CD1c-positive myeloid dendritic cell (primary cell): ENCODE results near the gene RERG.

Experiments used
- DNase-seq: peaks from one replicate; pipeline ENCODE4 v3.0.0-alpha.2; 2016; ENCODE audit errors: extremely low spot score

The RERG gene

DNA sequence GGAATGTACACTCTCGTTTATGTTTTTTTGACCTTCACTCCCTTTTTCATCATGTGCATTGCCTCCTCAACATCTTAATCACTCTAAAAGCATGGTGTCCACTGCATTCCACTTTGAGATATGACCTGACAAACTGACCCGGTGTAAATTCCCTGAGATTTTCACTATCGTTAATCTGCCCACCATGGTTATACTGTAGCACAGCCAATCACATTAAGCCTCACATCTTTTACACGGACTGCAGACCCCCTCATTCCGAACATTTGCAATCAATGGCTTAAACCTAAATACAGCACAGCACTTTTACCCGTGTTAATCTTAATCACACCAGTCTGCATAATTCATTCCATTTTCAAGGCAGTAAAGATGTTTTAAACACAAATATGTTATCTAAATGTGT is 2.4 kb downstream of the RERG start:
- no peak for DNase-seq

DNA sequence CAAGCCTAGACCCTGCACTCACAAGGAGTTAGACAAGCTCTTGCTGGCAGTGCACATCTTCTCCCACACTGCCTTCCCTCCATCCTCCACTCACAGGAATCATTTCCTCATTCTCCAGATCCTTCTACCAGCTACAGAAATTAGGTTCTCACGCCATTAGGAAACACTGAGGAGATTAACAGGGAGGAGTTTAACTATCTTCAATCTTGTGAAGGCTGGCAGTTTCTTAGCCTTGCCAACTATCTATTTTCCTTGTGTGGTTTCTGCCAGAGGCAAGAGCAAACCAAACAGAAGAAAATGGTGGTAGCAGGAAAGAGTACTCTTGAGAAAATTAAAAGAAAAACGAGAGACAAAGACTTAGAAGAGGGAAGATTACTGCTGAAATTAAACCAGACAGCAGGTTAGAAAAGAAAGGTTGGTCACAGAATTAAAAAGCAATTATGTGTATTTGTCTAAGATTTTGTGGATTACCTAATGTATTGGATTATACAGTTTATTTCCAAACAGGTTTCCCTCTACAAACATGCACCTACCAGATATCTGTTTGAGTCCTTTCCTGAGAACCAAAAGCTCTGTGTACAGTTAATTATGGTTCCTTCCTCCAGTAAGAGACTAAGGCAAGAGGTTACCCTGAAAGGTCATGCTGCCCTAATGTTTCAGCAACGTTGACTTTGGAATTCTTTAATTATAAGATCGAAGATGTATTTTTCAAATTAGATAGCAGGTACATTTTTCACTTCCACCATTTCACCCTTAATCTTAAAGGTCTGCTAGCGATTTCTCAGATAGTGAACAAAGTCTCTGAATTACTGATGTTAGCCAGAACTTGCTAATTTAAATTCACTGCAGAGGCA is 5.0 kb downstream of the RERG start:
- no peak for DNase-seq

DNA sequence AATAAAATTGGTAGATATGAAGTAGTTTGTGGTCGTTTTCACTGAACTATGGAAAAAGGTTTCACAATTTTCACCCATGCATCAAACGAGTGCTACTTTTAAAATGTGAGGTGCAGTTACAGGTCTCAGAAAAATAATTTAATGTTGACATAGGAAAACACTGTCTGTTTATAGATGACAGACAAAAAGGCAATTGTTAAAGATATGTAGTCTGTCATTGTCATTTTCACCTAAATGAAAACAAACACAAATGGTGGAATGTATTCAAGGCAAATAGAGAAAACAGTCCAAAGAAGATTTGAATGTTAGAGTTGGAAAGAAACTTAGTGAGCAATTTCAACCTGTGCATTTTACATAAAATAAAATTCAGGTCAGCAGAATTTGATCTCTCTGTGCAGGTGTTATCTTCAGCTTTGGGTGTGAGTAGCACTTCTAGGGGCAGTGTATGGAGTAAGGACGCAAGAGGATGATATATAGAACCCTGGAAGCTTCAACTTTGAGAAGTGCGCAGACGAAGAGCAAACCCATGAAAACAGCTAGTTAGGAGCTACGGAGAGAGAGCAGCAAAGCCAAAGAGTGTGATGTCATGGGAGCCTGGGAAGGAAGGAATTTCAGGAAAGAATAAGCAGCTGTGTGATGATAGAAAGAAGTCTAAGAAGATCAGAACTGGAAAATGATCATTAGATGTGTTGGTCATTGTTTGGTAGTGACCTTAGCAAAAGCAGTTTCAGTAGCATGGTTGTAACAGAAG is 6.2 kb downstream of the RERG start:
- no peak for DNase-seq

DNA sequence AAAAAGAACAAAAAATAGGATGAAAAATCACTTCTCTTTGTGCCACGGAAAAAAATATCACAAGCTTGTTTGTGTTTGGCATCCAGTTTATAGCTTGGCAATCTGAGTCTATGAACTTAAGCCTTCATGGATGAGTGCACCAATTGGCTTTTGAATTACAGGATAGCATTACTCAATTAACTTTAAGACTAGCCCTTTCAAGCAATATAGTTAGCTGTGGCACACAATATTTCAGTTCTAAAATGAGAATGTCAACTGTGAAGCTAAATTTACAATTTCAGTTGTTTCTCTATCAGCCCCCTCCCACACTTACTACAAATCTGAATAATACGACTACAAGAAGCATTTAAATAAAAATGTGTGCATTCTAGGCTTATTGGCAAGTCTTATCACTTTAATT is 8.3 kb downstream of the RERG start:
- no peak for DNase-seq

DNA sequence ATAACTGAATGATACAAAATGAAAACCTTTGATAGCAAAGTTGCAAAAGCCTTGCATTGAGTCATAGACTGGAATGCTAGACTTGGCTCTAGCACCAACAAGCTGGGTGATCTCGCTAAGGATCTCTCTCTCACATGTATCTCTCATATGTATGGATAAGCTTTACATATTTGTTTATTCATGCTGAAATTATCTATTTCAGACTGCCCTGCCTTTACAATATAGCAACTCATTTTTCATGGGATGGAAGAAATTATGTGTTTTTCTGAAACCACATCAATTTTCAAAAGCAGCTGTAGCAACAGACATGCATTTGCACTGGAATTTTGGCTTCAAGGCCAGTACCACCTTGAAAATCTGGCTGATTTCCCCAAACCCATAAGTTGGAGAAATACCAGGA is 11.4 kb downstream of the RERG start:
- no peak for DNase-seq

DNA sequence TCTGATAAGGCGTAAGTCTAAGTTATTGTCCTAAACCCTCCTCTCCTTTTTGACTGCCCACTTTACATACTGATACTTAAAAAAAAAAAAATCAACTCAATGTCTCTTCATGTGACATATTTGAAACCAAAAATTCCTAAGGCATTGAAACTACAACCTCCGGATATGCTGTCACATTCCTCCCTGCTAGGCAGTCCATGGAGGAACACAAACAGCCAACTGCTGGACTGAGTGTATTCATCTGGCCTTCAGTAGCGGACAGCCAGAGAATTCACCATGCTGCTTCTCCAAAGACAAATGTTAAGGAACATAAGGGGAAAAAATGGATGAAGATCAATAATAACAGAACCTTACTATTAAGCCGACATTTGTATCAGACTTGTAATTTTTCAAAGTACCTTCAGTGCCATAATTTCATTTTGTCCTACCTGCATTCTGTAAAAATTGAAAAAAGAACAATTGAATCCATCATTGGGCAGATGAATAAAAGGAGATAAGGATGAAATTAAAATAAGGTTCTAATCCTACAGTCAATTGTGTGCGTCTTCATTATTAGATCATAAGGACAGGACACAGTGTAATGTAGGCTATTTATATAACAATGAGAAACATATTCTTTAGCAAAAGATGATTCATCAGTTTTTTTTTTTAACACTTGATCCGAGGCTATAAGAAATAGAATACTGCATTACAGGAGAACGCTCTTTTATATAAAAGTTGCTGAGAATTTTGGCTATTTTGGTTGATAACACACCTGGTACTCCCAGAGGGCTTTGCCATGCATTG is 12.2 kb downstream of the RERG start:
- DNase-seq: no peak

DNA sequence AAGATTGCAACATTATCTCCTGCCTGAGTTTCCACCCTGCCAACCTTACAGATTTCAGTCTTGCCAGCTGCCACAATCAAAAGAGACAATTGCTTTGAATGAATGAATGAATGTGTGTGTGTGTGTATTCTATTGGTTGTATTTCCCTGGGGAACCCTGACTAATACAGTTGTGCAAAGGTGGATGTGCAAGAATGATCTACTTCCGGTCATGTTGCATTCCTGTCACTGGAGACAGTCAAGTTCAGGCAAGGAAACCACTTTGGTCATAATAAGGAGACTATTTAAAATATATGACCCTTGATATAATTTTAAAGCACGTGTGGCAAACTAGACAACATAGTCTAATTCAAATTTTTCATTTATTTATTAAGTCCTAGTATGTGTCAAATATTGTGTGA is 13.1 kb downstream of the RERG start:
- DNase-seq: no peak

DNA sequence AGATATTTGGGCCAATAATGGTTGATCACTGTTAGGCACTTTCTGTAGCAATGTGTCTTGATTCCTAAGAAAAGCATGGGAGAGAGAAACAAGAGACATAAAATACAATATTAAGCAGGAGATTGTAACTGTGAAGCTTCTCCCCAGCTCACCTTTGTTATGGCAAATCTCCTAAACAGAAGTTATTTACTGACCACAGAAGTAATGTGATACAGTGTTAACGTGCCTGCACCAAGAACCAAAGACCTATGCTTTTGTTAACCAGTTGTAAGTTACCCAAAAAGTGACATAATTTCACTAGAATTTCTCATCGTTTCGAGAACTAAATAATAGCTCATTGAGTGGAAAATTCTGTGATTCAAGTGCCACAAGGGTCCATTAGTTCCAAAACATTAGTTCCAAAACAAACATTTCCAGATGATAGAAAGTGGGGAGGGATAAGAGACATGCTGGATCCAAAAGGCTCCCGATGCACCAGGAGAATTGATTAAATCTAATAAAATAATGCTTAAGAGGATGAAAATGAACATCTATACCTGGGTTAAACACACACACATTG is 14.3 kb downstream of the RERG start:
- DNase-seq: no peak

DNA sequence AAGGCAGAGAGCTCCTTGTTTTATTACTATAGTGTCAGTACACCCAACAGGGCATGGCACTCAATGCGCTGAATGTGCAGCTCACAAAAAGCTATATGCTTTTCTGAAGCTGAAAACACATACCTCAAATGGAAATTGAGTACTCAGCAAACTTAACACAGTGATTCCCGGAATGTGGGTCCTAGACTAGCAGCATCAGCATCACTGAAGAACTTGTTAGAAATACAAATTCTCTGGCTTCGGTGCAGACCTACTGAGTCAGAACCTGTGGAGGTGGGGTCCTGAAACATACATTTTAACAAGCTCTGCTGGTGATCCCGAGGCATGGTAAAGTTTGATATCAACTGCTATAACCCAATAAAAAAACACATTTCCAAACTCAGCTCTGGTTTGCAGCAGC is 14.9 kb downstream of the RERG start:
- DNase-seq: no peak

DNA sequence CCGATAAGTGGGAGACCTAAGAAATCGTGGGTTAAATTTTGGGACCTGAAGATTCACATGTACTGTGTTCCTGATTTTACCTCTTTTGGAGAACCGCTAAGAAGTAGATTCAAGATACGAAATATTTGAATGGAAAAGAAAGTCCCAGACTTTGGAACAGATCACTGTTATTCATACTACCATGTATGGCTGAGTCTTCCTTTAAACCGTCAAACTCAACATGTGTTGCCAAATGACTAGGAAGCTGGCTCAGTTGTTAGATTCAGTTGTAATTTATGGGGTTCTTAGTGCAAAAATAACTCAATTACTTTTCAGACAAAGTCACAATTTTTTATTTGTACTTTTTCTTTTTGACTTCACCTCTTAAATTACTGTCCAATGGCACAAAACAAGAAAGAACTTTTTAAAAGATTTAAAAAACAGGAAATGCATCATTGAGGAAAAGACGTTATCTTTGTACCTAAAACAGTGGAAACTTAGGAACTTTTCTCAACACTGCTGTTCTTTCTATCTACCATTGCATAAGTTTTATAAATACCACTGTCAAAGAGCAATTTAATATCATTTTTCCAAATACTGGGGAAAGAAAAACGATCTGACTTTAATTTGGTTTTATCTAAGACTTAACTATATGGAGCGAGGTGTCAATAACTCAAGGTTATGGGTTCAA is 15.7 kb downstream of the RERG start:
- no peak for DNase-seq

DNA sequence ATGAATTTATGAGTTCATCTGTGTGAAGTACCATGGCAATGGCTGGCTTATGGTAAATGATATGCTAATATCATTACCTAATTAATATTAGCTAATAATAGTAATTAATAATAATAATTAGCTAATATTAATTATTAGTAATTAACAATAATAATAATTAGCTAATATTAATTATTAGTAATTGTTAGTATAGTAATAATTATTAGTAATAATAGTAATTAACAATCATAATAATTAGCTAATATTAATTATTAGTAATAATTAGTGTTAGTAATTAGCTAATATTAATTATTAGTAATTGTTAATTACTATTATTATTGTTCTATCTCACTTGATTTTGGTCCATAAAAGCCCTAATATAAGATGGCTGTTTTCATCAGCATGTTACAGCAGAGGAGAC is 19.8 kb downstream of the RERG start:
- DNase-seq: no peak

DNA sequence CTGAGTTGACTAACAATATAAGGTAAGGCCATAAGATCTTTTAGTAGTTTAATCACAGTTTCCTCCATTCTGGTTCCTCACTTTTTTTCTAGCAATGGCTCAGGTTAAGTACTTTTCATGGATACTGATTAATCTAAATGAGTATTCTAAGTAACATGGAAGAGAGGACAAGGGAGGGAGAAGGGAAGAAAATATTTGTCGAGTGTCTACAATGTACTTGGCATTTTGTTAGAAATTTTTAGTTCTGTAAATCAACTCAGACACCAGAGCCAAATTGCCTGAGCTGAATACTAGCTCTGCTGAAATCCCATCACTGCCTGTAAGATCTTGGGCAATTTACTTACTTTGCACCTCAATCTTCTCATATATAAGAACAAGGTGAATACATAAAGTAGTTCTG is 20.2 kb downstream of the RERG start:
- DNase-seq: no peak

DNA sequence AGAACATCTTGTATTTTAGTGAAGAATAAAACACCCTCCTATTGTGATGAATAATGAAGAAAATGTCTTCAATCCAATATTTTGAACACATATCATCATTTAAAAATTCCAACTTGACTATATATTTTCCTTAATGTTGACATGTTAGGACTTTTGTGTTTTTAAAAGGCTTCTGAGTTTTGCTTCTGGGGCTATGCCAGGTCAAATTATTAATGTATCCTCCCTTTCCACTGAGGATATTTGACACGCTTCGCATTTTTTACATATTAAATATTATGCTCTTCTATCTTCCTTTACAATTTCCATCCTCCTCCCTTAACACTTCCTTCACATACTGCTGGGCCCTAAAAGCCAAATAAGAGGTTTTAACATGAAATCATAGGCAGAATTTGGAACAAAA is 20.6 kb downstream of the RERG start:
- DNase-seq: no peak

DNA sequence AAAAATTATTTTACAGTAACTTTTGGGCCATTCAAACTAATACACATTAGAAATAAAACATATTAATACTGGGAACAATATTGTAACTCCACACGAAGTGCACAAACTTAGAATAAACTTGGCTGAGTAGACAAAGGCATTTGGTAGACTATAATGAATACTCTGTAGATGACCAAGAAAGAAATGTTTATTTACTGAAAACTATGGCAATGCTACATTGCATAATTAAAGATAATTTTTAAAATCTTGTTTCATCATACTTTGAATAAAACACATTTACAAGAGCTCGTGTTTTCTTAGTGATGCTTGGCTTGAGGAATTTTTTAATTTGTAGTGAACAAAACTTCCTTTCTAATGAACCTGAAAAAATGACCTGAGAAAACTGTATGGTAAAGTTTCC is 21.3 kb downstream of the RERG start:
- DNase-seq: no peak

DNA sequence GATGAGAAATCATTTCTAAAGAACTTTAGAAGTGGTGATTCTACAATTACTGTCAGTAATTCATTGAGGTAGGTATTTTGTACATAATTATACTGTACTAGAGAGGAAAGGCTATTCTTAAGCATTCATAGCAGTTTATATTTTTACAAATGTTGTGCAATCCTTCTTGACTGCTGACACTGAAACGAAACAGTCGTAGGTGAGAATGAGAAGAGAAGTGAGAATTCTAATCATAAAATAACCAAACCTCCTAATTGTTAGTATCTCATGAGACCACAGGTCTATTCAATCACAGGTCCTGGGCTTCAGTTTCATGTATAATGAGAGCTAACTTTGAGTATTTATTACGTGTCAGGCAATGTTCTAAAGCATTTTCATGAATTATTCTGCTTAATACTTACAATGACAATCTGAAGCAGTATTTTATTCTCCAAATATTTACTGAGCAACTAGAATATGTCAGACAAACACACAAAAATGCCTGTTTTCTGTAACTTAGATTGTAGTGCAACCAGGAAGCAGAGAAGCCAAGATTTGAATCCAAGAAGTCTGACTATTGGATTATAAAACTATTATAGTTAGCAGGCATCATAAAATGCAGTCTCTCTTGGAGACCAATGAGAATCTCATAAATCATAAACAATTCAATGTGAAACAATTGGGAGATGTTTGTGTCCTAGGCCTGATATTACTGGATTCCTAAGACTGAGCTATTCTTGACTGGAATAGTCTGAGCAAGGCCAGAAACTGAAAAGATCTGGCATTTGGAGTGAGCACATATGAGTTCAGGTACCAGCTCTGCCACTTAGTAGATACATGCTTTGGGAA is 24.3 kb downstream of the RERG start:
- no peak for DNase-seq

DNA sequence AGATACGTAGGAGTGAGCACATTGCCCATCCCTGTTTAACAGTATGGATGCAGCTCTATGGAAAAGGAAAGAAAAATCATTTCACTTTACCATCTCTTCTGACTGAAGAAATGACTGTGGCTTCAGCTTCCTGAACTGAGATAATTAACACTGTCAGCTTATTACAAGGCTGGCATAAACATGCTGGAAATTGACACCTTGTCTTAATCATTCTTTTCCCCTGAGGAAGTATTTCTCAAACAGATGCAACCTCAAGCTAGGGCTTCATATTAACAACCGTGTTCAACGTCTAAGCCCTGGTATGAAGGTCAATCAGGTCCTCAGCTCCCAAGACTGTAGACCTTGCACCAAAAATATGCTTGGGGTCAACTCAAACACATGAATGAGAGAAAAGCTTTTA is 25.0 kb downstream of the RERG start:
- DNase-seq: no peak

DNA sequence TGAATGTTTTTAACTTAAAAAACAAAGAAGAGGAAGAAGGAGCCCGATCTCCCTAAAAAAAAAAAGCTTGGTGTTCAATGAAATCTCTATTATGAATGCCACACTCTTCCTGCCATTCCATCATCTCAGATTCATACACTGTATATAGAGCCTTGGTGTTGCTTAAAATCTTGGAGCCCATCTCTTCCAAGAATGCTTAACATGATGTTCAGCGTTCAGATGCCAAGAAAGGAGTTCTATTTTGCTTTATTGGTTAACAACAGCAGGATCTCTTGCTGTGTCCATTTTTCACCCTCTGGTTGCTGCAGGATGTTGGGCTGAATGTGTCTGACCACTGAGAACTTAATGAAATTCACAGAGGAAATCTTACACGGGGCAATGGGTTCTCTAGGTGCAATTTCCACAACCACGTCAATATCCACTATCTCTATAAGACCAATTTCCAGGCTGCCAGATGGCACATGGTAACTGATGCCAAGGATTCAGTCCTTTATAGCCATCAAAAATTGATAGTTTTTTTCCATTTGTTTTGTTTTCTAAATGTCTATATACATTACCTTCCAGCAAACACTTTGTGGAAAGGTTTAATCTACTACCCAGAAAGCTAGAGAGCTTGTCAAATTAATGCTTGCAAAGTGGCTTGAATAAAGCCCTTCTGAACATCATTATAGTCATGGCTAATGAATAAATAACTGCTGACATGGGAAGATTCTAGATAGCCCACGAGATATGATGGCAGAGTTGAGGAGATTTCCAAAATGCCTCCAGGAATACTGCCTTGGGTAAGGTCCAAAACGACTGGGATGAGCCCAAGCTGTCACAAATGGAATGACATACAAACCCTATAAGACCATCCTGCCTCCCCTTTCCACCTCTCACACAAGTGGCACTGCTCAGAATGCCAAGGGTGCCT is 26.5 kb downstream of the RERG start:
- DNase-seq: no peak

DNA sequence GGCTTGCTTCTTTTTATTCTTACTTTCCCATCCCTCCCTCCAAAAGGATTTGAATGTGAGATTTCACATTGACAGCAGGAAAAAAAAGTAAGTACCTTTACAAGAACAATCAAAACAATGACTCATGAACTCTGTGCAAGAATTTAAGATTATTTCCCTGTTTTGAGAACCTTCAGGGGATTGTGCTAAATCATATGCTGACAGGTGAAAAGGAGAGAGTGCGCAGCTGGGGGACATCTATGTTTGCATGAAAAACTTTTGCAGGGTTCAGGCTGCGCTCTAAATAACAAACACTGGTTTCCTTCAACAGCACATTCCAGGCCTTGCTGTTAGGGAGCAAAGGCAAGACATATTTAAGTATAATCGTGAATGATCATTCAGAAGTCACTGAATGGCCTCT is 27.3 kb downstream of the RERG start:
- no peak for DNase-seq

DNA sequence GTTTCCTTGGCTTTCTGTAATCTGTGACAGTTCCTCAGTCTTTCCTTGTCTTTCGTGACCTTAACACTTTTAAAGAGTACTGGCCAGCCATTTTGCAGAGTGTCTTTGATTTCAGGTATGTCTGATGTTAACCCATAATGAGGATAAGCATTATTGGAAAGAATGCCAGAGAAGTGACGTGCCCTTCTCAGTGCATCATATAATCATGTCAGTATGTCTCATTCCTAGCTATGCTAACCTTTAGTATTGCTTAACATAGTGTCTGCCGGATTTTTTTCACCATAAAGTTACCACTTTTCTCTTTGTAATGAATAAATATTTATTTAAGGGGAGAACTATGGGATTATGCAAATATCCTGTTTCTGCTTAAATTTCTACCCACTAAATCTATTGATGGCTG is 28.5 kb downstream of the RERG start:
- DNase-seq: no peak

DNA sequence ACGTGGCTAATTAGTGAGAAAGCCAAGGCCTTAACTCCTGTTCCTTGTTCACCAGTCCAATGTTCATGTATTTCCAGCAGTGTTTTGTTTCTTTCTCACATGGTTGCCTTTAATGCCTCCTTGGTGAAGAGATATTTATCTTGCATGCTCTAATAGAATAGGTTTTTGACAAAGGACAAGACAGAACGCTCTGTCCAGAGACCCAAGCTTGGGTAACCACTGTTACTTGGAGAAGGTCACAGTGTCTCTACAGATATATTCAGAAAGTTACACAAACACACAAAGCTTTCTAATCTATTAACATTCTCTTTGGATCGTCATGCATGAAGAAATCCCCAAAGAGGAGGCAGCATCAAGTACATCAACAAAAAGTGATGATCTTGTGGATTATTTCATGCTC is 33.1 kb downstream of the RERG start:
- no peak for DNase-seq
